A549 treated with RU486 at 1 μM for 4 hours (cell line): ENCODE data around the gene NACAD. TPM values are rescaled to one million over a fixed set of nuclear protein-coding genes. Genes with fewer than 3 reads are reported as not detected.

Experiments used
- total RNA-seq: library from RNA; stranded (reverse); fragments of 200-300 nt; extraction: Qiagen RNA extraction; gene quantifications from 5 replicates; pipeline ENCODE4 v1.2.3, GENCODE V29; 2022; ENCODE audit warnings: low read depth

NACAD gene
- 0.12 to 0.48 TPM (median 0.29 TPM) in 5 replicates for total RNA-seq

GRCh38 chr7:45088821-45089340 lies at the start of gene NACAD:
NACAD (minus strand) TSS chr7:45088969; CDS start chr7:45088894, 75 bp downstream.

GRCh38 chr7:45111298-45112223 lies 22.8 kb upstream of the NACAD start, which contains the start of gene TBRG4:
TBRG4 (minus strand) TSS chr7:45111697; CDS start chr7:45109237, 2,460 bp downstream.

Other genes with a start within 250 kb of the NACAD start
- 216 to 267 TPM (median 250 TPM) in 5 replicates for gene H2AZ2, start 240.9 kb downstream of the NACAD start, total RNA-seq
- gene PURB, start 203.4 kb downstream of the NACAD start, total RNA-seq, result 6.1 to 12.7 TPM (median 11.9 TPM) in 5 replicates
- 0.07 to 0.20 TPM (median 0.13 TPM) in 5 replicates for gene MYO1G, start 110.0 kb downstream of the NACAD start, total RNA-seq
- gene CCM2, start 88.8 kb downstream of the NACAD start, total RNA-seq, result 30.0 to 45.2 TPM (median 41.6 TPM) in 5 replicates
- 97.7 to 108 TPM (median 107 TPM) in 5 replicates for gene TBRG4, start 22.7 kb upstream of the NACAD start, total RNA-seq
- not detected in 5 replicates for gene RAMP3, start 68.8 kb upstream of the NACAD start, total RNA-seq